GM11168 (cell line): ENCODE data around the gene KIR3DL2.
"Not testable (repeated sequence)": the region's sequence is repeated elsewhere in the genome, so short reads cannot be mapped to it uniquely, and the experiment has no call there.

Experiments
- in situ Hi-C: fragments of 300-500 bp; cut with MboI; formaldehyde crosslinking; loops from one replicate; pipeline ENCODE4 v1.12.0; 2022; ENCODE audit warnings: low sequenced_read_pairs; ENCODE audit not compliant: unreplicated experiment

The KIR3DL2 gene

GRCh38 chr19:54850061-54850640 lies at the start of gene KIR3DL2:
TSS of gene KIR3DL2 (plus strand) at chr19:54850443. CDS start at chr19:54850476, 33 bp downstream.
- in situ Hi-C loops = not testable (repeated sequence)

- in situ Hi-C loops = no loop called here
Observed at GRCh38 chr19:54803410-54803809, 46.8 kb upstream of the KIR3DL2 start, which contains the start of gene KIR2DL4. TSS of gene KIR2DL4 (plus strand) at chr19:54803610. CDS start at chr19:54803652, 42 bp downstream.

GRCh38 chr19:54804101-54804500 lies 46.1 kb upstream of the KIR3DL2 start:
- in situ Hi-C loops = no loop called here

- in situ Hi-C loops = no loop called here
Observed at GRCh38 chr19:54804571-54804970, 45.7 kb upstream of the KIR3DL2 start.

- in situ Hi-C loops = no loop called here
Observed at GRCh38 chr19:54805665-54806515, 44.4 kb upstream of the KIR3DL2 start.

GRCh38 chr19:54806516-54806838 lies 43.8 kb upstream of the KIR3DL2 start:
- in situ Hi-C loops = no loop called here

- in situ Hi-C loops = not testable (repeated sequence)
Observed at GRCh38 chr19:54814571-54814970, 35.7 kb upstream of the KIR3DL2 start.

GRCh38 chr19:54816251-54816650 lies 34.0 kb upstream of the KIR3DL2 start, which contains the start of gene KIR3DL1:
TSS of gene KIR3DL1 (plus strand) at chr19:54816468.
- in situ Hi-C loops = not testable (repeated sequence)

- in situ Hi-C loops = no loop called here
Observed at GRCh38 chr19:54817670-54818536, 32.3 kb upstream of the KIR3DL2 start.

GRCh38 chr19:54824416-54824815 lies 25.8 kb upstream of the KIR3DL2 start:
- in situ Hi-C loops = not testable (repeated sequence)

GRCh38 chr19:54825326-54825725 lies 24.9 kb upstream of the KIR3DL2 start:
- in situ Hi-C loops = loop anchor here (25.0 kb wide), 1 partner anchor 88 kb away; the partner anchor contains the start of gene KIR2DL3

GRCh38 chr19:54828064-54828463 lies 22.2 kb upstream of the KIR3DL2 start:
- in situ Hi-C loops = loop anchor here (25.0 kb wide), 1 partner anchor 91 kb away; the partner anchor contains the start of gene KIR2DL3

GRCh38 chr19:54832496-54832895 lies 17.7 kb upstream of the KIR3DL2 start, which contains the start of gene KIR2DS4:
TSS of gene KIR2DS4 (plus strand) at chr19:54832676.
- in situ Hi-C loops = loop anchor here (25.0 kb wide), 1 partner anchor 95 kb away; the partner anchor contains the start of gene KIR2DL3

GRCh38 chr19:54835126-54835525 lies 15.1 kb upstream of the KIR3DL2 start:
- in situ Hi-C loops = loop anchor here (25.0 kb wide), 1 partner anchor 98 kb away; the partner anchor contains the start of gene KIR2DL3

- in situ Hi-C loops = loop anchor here (25.0 kb wide), 1 partner anchor 100 kb away; the partner anchor contains the start of gene KIR2DL3
Observed at GRCh38 chr19:54837522-54837921, 12.7 kb upstream of the KIR3DL2 start.

- in situ Hi-C loops = loop anchor here (25.0 kb wide), 1 partner anchor 106 kb away; the partner anchor contains the start of gene KIR2DL3
Observed at GRCh38 chr19:54843171-54843570, 7.1 kb upstream of the KIR3DL2 start.

- in situ Hi-C loops = no loop called here
Observed at GRCh38 chr19:54850930-54851329, 687 bp downstream of the KIR3DL2 start.

GRCh38 chr19:54851353-54851752 lies 1.1 kb downstream of the KIR3DL2 start:
- in situ Hi-C loops = no loop called here

- in situ Hi-C loops = not testable (repeated sequence)
Observed at GRCh38 chr19:54855241-54855640, 5.0 kb downstream of the KIR3DL2 start.

GRCh38 chr19:54858476-54858875 lies 8.2 kb downstream of the KIR3DL2 start:
- in situ Hi-C loops = not testable (repeated sequence)
